HEK293T (cell line): Measurements from ENCODE around the gene TDP2.

Experiments used
- BHLHE40 ChIP-seq: fragments of 450-650 bp; IDR thresholded peaks from 2 replicates; pipeline ENCODE4 v1.6.1; 2016; ENCODE audit warnings: mild to moderate bottlenecking, moderate library complexity, borderline replicate concordance
- ELF4 ChIP-seq: fragments of 450-650 bp; IDR thresholded peaks from 2 replicates; pipeline ENCODE4 v1.6.1; 2017; ENCODE audit warnings: antibody characterized with exemption
- FOXA1 ChIP-seq: fragments of 450-650 bp; IDR thresholded peaks from 2 replicates; pipeline ENCODE4 v1.6.1; 2016; ENCODE audit warnings: mild to moderate bottlenecking
- FOXK2 ChIP-seq: fragments of 450-650 bp; IDR thresholded peaks from 2 replicates; pipeline ENCODE4 v1.6.1; 2016; ENCODE audit warnings: mild to moderate bottlenecking
- FOXM1 ChIP-seq: fragments of 450-650 bp; IDR thresholded peaks from 2 replicates; pipeline ENCODE4 v1.6.1; 2017; ENCODE audit warnings: mild to moderate bottlenecking, borderline replicate concordance
- L3MBTL2 ChIP-seq: fragments of 450-650 bp; conservative IDR thresholded peaks from 2 replicates; pipeline ENCODE4 v1.6.1; 2016; ENCODE audit warnings: mild to moderate bottlenecking
- LEF1 ChIP-seq: fragments of 450-650 bp; IDR thresholded peaks from 2 replicates; pipeline ENCODE4 v1.6.1; 2017; ENCODE audit warnings: mild to moderate bottlenecking, borderline replicate concordance
- SUZ12 ChIP-seq: fragments of 450-650 bp; IDR thresholded peaks from 2 replicates; pipeline ENCODE4 v1.6.1; 2016; ENCODE audit warnings: mild to moderate bottlenecking
- ZNF384 ChIP-seq: fragments of 450-650 bp; IDR thresholded peaks from 2 replicates; pipeline ENCODE4 v1.6.1; 2016

DNA sequence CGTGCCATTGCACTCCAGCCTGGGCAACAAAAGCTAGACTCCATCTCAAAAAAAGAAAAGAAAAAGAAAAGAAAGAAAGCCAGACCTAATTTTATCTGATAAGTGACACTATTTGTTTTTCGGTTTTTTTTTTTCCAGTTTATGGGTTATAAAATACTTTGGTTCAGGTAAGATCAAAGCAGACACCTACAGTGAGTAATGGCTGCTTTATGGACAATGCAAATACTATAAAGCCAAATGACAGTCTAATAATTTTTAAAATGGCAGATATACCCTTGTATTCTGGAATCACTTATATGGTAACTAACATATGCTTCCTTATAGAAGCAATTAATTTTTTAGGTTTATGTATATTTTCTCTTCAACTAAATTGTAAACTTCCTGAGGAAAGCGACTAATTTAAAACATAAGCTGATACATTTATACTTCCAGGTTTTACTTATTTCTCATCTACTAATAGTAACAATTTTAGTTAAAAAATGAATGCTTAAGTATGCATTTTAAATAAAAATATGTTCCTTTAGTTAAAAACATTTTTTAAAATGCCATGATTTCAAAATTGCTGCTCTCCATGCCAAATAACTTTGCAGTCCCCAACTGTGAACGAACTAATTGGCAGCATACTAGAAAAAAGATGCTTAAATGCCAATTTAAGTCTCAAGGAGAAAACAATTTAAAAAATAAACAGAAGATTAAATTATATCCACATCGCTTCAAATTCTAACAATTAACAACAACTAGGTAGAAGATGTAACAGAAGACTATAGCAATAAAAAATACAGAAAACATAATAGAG, 59.2 kb downstream of the TDP2 start:
- TF ChIP-seq BHLHE40 (no peak), ZNF384 (no peak), LEF1 (no peak), SUZ12 (no peak), FOXA1 (no peak), FOXM1 (no peak), FOXK2 (no peak), ELF4 (no peak), L3MBTL2 (no peak)
